ENCODE measurements around the gene SCNM1. TPM values are rescaled to one million over a fixed set of nuclear protein-coding genes. Genes with fewer than 3 reads are reported as not detected.

The SCNM1 gene
- total RNA-seq (2014; rRNA removed; shearing (Covaris generic)): 70.9 and 78.0 TPM in 2 replicates
- 54.1 and 63.1 TPM in 2 replicates for total RNA-seq (2022)
- Bru-seq, nascent RNA: percentile 79 among the genes with signal in this experiment
- percentile 79 among the genes with signal in this experiment for BruChase-seq, experiment 1, labeled RNA remaining after a 6-hour chase
- percentile 82 among the genes with signal in this experiment for BruChase-seq, experiment 2, labeled RNA remaining after a 2-hour chase
- long read RNA-seq, transcript SCNM1-201 (7 exons, 869 nt): minor isoform, 6 of 95 reads
- long read RNA-seq, transcript SCNM1-202 (7 exons, 2,016 nt): major isoform, 48 of 95 reads
- long read RNA-seq, transcript SCNM1-204 (5 exons, 1,094 nt): minor isoform, 5 of 95 reads
- long read RNA-seq, partial matches to known transcripts: 0 of 95 reads
- long read RNA-seq, other reads (novel, unspliced or antisense): 36 of 95 reads

- H3K79me2 ChIP-seq (ENCODE audit: insufficient read depth, low read depth, low read length): peaks cover 13% of the 10 kb centered on the region; the same call in 1 of the 2 replicates
- peak within 1 kb of the TSS; percentile 43 for H3K27ac ChIP-seq (ENCODE audit: low read depth, low read length, poor library complexity, severe bottlenecking)
- no peaks in the 10 kb centered on the region for H3K9me3 ChIP-seq (ENCODE audit: low read length)
- DNase-seq (ENCODE audit: low spot score): peak; percentile 99
- no peak for TF ChIP-seq EZH2phosphoT487 (IDR thresholded peaks at IDR 0.05; ENCODE audit: borderline replicate concordance, low read depth, low read length)
- TF ChIP-seq, protein P1, sequence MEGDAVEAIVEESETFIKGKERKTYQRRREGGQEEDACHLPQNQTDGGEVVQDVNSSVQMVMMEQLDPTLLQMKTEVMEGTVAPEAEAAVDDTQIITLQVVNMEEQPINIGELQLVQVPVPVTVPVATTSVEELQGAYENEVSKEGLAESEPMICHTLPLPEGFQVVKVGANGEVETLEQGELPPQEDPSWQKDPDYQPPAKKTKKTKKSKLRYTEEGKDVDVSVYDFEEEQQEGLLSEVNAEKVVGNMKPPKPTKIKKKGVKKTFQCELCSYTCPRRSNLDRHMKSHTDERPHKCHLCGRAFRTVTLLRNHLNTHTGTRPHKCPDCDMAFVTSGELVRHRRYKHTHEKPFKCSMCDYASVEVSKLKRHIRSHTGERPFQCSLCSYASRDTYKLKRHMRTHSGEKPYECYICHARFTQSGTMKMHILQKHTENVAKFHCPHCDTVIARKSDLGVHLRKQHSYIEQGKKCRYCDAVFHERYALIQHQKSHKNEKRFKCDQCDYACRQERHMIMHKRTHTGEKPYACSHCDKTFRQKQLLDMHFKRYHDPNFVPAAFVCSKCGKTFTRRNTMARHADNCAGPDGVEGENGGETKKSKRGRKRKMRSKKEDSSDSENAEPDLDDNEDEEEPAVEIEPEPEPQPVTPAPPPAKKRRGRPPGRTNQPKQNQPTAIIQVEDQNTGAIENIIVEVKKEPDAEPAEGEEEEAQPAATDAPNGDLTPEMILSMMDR (conservative IDR thresholded peaks at IDR 0.05; ENCODE audit: low read length): no peak
- peak within 1 kb of the TSS; percentile 83 for H3K4me2 ChIP-seq (ENCODE audit: low read length)
- H3K9me2 ChIP-seq (ENCODE audit: insufficient read depth, low read length): no peaks in the 10 kb centered on the region
- peak within 1 kb of the TSS; percentile 90 for H3K4me3 ChIP-seq (ENCODE audit: low read depth, low read length, poor library complexity, severe bottlenecking)
- H4K20me1 ChIP-seq (ENCODE audit: insufficient read depth, low read length): no peaks in the 10 kb centered on the region
- BruUV-seq (replicated peaks): TSS peak; percentile 81
- intact Hi-C loops (cut with micrococcal nuclease; ENCODE audit: unreplicated experiment): no loop called here
- ChIA-PET CTCF (ENCODE audit: unreplicated experiment) (no interaction called here), POLR2A (interaction anchor here (0.6 to 1.3 kb wide), 5 partner anchors 9 to 33 kb away, joined by 3 to 10 read pairs (median 3); partner anchors contain the start of genes PIP5K1A, TMOD4, TNFAIP8L2 and VPS72)
- peaks cover 24% of the 10 kb centered on the region for H3K4me1 ChIP-seq (ENCODE audit: insufficient read depth, low read length, poor library complexity, severe bottlenecking)
- H2AFZ ChIP-seq (ENCODE audit: low read length): peak within 1 kb of the TSS; percentile 87
- peaks cover 34% of the 10 kb centered on the region for H3K36me3 ChIP-seq (ENCODE audit: insufficient read depth, low read length)
These were observed at the start of gene SCNM1, which contains the start of gene LYSMD1 for GRCh38 chr1:151165738-151166504. SCNM1 (plus strand) TSS chr1:151166144; CDS start chr1:151166153, 9 bp downstream. LYSMD1 (minus strand) TSS chr1:151165902; CDS start chr1:151165258, 644 bp downstream.

DNA sequence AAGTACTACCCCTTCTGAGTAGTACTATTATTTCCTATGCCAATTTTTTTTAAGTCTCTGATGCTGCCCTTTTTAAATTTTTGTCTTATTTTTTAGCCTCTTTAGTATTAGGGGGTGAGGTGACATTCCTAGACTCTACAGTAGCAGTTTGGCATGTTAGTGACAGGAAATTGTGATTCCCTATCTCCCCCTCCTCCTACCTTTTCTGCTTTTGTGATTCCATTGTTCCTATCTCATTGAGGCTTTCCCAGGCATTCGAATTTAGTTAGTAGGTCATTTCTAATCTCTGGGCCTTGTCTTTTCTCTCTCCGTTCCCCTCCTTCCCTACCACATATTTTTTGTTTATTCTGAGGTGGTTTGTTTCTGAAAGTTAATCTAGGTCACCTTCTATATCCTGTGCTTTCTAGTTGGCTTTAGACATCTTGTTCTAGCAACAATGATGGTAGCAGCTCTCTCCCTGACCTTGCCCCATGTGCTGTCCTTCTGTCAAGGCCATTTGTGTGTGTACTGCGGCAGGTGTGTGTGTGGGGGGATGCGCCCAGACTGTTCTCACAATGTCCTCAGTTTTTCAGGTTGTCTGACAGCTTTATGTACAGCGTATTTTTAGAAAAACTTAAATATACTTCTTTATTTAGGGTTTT lies 41.1 kb upstream of the SCNM1 start:
- Histone ChIP-seq H3K4me2 (ENCODE audit: low read length) (no peak overlapping the region), H4K20me1 (ENCODE audit: insufficient read depth, low read length) (no peaks in the 10 kb centered on the region), H3K9me3 (ENCODE audit: low read length) (no peaks in the 10 kb centered on the region), H3K4me1 (ENCODE audit: insufficient read depth, low read length, poor library complexity, severe bottlenecking) (no peaks in the 10 kb centered on the region), H3K9me2 (ENCODE audit: insufficient read depth, low read length) (no peaks in the 10 kb centered on the region), H3K36me3 (ENCODE audit: insufficient read depth, low read length) (no peaks in the 10 kb centered on the region), H3K27ac (ENCODE audit: low read depth, low read length, poor library complexity, severe bottlenecking) (no peak overlapping the region), H3K79me2 (ENCODE audit: insufficient read depth, low read depth, low read length) (no peaks in the 10 kb centered on the region), H2AFZ (ENCODE audit: low read length) (no peak overlapping the region), H3K4me3 (ENCODE audit: low read depth, low read length, poor library complexity, severe bottlenecking) (no peak overlapping the region)
- TF ChIP-seq, protein P1 (conservative IDR thresholded peaks at IDR 0.05; ENCODE audit: low read length): no peak
- no peak for TF ChIP-seq EZH2phosphoT487 (IDR thresholded peaks at IDR 0.05; ENCODE audit: borderline replicate concordance, low read depth, low read length)
- no peak for DNase-seq (ENCODE audit: low spot score)
- ChIA-PET POLR2A (interaction anchor here (0.7 kb wide), 1 partner anchor 99 kb away, joined by 7 read pairs; no protein-coding TSS in a partner anchor), CTCF (ENCODE audit: unreplicated experiment) (no interaction called here)
- intact Hi-C loops (cut with micrococcal nuclease; ENCODE audit: unreplicated experiment): no loop called here
- TSS peak; percentile 41 for BruUV-seq (replicated peaks)
